Erythroblast (primary cell): ENCODE results near the gene N4BP2L2.

Experiments used
- GATA1 ChIP-seq: IDR thresholded peaks from 2 replicates; pipeline ENCODE4 v1.6.1; 2011; ENCODE audit warnings: low read depth, mild to moderate bottlenecking, control low read depth, low read length, moderate library complexity
- POLR2A ChIP-seq: IDR thresholded peaks from 2 replicates; pipeline ENCODE4 v1.6.1; 2011; ENCODE audit warnings: mild to moderate bottlenecking, low read length

GRCh38 chr13:32476021-32476731, 62.4 kb downstream of the N4BP2L2 start:
- no peak for TF ChIP-seq POLR2A
- no peak for TF ChIP-seq GATA1
